Aorta (tissue), 5 donors: ENCODE measurements around the gene SPDYE17. TPM values are rescaled to one million over a fixed set of nuclear protein-coding genes. Genes with fewer than 3 reads are reported as not detected.
"Not testable (repeated sequence)": the region's sequence is repeated elsewhere in the genome, so short reads cannot be mapped to it uniquely, and the experiment has no call there.

Source experiments
- ATAC-seq: fragments of 200-7000 bp; cut with Tn5 transposase; one replicate; pipeline ENCODE4 v1.9.1; 2022; ENCODE audit warnings: moderate library complexity; ENCODE audit not compliant: low FRiP score
- DNase-seq, 2 donors: peaks; one replicate each; pipeline ENCODE4 v3.0.0-alpha.2; 2020
- H3K27ac ChIP-seq, 2 donors: one replicate each; pipeline ENCODE4 v1.5.1; 2013; ENCODE audit warnings: low read length in 2 of 2, mild to moderate bottlenecking in 2 of 2, moderate library complexity in 2 of 2, control low read depth in 1 of 2, inconsistent platforms in 1 of 2, low read depth in 1 of 2
- H3K27me3 ChIP-seq, 2 donors: one replicate each; pipeline ENCODE4 v1.6.1; 2013; ENCODE audit warnings: control low read depth in 1 of 2, low read length in 1 of 2, mild to moderate bottlenecking in 1 of 2, moderate library complexity in 1 of 2; ENCODE audit not compliant: insufficient read depth in 2 of 2, control insufficient read depth in 1 of 2
- H3K36me3 ChIP-seq, 2 donors: one replicate each; pipeline ENCODE4 v1.6.1; 2013; ENCODE audit warnings: control low read depth in 1 of 2, low read length in 1 of 2, mild to moderate bottlenecking in 1 of 2; ENCODE audit not compliant: insufficient read depth in 2 of 2, control insufficient read depth in 1 of 2
- H3K4me1 ChIP-seq, 2 donors: one replicate each; pipeline ENCODE4 v1.6.1; 2013; ENCODE audit warnings: low read length in 2 of 2, control low read depth in 1 of 2, mild to moderate bottlenecking in 1 of 2, moderate library complexity in 1 of 2; ENCODE audit not compliant: insufficient read depth in 2 of 2, control insufficient read depth in 1 of 2
- H3K4me3 ChIP-seq, 2 donors: one replicate each; pipeline ENCODE4 v1.5.1; 2013; ENCODE audit warnings: low read length in 2 of 2, control low read depth in 1 of 2, mild to moderate bottlenecking in 1 of 2
- H3K9me3 ChIP-seq: one replicate; pipeline ENCODE4 v1.6.1; 2013; ENCODE audit warnings: mild to moderate bottlenecking, low read length; ENCODE audit not compliant: control insufficient read depth
- WGBS, 2 donors: extraction: QIAGEN DNeasy Blood & Tissue Kit; methylation state at CpG; one replicate each; pipeline ENCODE4 v1.1.7; 2013; 5-methylcytosine and 5-hydroxymethylcytosine counted together
- intact Hi-C, 2 donors: fragments of 100-400 bp; cut with DNase I; formaldehyde crosslinking; loops; one replicate each; pipeline versions ENCODE4 v1.14.2 to v1.15.0; 2022
- polyA plus RNA-seq, 2 donors: library from polyadenylated mRNA; stranded (reverse); fragments of 200-250 nt; gene quantifications; one replicate each; pipeline ENCODE4 v1.2.3, GENCODE V29; 2013
- total RNA-seq, 2 donors: library from RNA; stranded (reverse); fragmentation: NEBNext Ultra II Directional; extraction: Animal tissue kit (Norgen Biotek cat#: 25700); gene quantifications; one replicate each; pipeline ENCODE4 v1.2.1, GENCODE V29; 2021
- donor health status: healthy with polysubstance abuse.
- donor health status: Bipolar disorder and iron deficiency.
- donor health status: DM: no; HTN: no; CAD: no.
- donor health status: DM: no; HTN: no; CAD: no.
- donor health status: DM: yes; HTN: yes; CAD: no.

SPDYE17 gene
- total and polyA plus RNA-seq, 4 donors = not detected

GRCh38 chr7:77062557-77062956, 30.4 kb upstream of the SPDYE17 start, which contains the start of gene SPDYE18:
SPDYE18 (minus strand) TSS chr7:77062558; CDS start chr7:77060512, 2,046 bp downstream.
- peak; percentile 44 for ATAC-seq
- DNase-seq, intact Hi-C loops, H3K9me3 ChIP-seq, H3K27ac ChIP-seq, H3K36me3 ChIP-seq, H3K4me1 ChIP-seq, H3K4me3 ChIP-seq, H3K27me3 ChIP-seq: not testable (repeated sequence)
- 92 to 97% methylated on average over 4 of the region's 4 CpGs for WGBS, 2 donors

- intact Hi-C loops, H3K36me3 ChIP-seq, H3K4me3 ChIP-seq, ATAC-seq, H3K27ac ChIP-seq, H3K27me3 ChIP-seq, H3K9me3 ChIP-seq, DNase-seq, H3K4me1 ChIP-seq: not testable (repeated sequence)
- WGBS, 2 donors = 91 to 95% methylated on average over 6 to 7 of the region's 10 CpGs
Observed at GRCh38 chr7:77026349-77026748, 5.8 kb downstream of the SPDYE17 start.

- ATAC-seq, H3K9me3 ChIP-seq, H3K27ac ChIP-seq, H3K27me3 ChIP-seq, DNase-seq, H3K36me3 ChIP-seq, H3K4me1 ChIP-seq, intact Hi-C loops, H3K4me3 ChIP-seq: not testable (repeated sequence)
- 79 to 84% methylated on average over 12 to 13 of the region's 16 CpGs for WGBS, 2 donors
Observed at GRCh38 chr7:77010074-77010680, 22.0 kb downstream of the SPDYE17 start.

DNA sequence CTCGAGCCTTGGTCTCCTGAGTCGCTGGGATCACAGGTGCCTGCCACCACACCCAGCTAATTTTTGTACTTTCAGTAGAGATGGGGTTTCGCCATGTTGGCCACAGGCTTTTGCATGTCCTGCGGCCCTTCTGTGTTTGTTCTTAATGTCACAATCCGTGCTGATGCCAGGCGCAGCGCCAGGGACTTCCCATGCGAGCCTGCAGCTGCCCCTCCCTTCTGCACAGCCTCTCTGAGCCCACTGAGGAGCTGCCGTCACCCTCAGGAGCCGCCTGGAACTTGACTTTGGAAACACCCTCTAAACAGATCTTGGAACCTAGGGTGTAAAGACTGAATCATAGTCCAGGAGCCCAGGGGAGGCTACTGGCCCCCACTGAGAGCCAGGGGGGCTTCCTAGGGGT, 24.2 kb downstream of the SPDYE17 start:
- H3K36me3 ChIP-seq, H3K9me3 ChIP-seq, H3K27me3 ChIP-seq, H3K4me1 ChIP-seq, intact Hi-C loops, H3K27ac ChIP-seq, H3K4me3 ChIP-seq: not testable (repeated sequence)
- ATAC-seq = peak; percentile 76
- 48 to 54% methylated on average over 10 of the region's 10 CpGs for WGBS, 2 donors
- peak; percentile 83 to 86 for DNase-seq

- H3K4me1 ChIP-seq, intact Hi-C loops, H3K36me3 ChIP-seq, H3K27ac ChIP-seq, H3K9me3 ChIP-seq, DNase-seq, H3K27me3 ChIP-seq, H3K4me3 ChIP-seq: not testable (repeated sequence)
- WGBS, 2 donors = 84 to 92% methylated on average over 10 to 16 of the region's 22 CpGs
- ATAC-seq = peak; percentile 43
Observed at GRCh38 chr7:77006127-77007110, 25.7 kb downstream of the SPDYE17 start.

GRCh38 chr7:77005461-77006057, 26.6 kb downstream of the SPDYE17 start:
- H3K36me3 ChIP-seq, intact Hi-C loops, H3K4me1 ChIP-seq, ATAC-seq, H3K9me3 ChIP-seq, H3K27ac ChIP-seq, H3K27me3 ChIP-seq, H3K4me3 ChIP-seq, DNase-seq: not testable (repeated sequence)
- 84 to 88% methylated on average over 14 to 23 of the region's 27 CpGs for WGBS, 2 donors

- ATAC-seq, intact Hi-C loops, H3K4me3 ChIP-seq, H3K9me3 ChIP-seq, H3K4me1 ChIP-seq, H3K27me3 ChIP-seq, H3K27ac ChIP-seq, DNase-seq, H3K36me3 ChIP-seq: not testable (repeated sequence)
- 90 to 92% methylated on average over 9 to 13 of the region's 18 CpGs for WGBS, 2 donors
Observed at GRCh38 chr7:77004151-77004550, 28.0 kb downstream of the SPDYE17 start.

DNA sequence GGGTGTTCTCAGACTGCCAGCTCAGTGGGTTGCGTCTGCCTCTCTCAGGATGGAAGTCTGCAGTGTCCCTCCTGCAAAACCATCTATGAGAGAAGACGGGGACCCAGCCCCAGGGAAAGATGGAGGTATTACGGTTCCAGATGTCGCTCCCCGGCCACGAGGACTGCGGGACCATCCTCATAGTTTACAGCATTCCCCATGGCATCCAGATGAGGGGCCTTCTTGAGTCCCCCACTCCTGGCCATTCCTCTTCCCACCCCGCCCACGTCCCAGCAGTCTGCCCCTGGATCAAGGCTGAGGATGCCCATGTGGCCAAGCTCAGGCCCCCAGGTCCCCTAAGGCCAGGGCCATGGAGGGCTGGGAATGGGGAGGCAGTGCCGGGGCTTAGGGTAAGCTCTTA, 28.9 kb downstream of the SPDYE17 start:
- ATAC-seq, DNase-seq, H3K36me3 ChIP-seq, H3K27me3 ChIP-seq, H3K27ac ChIP-seq, H3K9me3 ChIP-seq, intact Hi-C loops, H3K4me3 ChIP-seq, H3K4me1 ChIP-seq: not testable (repeated sequence)
- WGBS, 2 donors = 93 to 95% methylated on average over 9 to 10 of the region's 10 CpGs
